AG10803 (cell line): ENCODE results near the gene SRPK1.
"Not testable (repeated sequence)": the region's sequence is repeated elsewhere in the genome, so short reads cannot be mapped to it uniquely, and the experiment has no call there.

Experiments used
- DNase-seq: peaks from one replicate; pipeline ENCODE4 v3.0.0; 2010; ENCODE audit warnings: low read depth
- H3K4me3 ChIP-seq: 2 replicates; pipeline ENCODE4 v1.5.1; 2011; ENCODE audit warnings: mild to moderate bottlenecking, low read length, control low read depth
- TF ChIP-seq, protein P1 (sequence below): conservative IDR thresholded peaks from 2 replicates; pipeline ENCODE4 v1.5.1; 2011; ENCODE audit warnings: mild to moderate bottlenecking, low read length, control low read depth, inconsistent platforms

SRPK1 gene

GRCh38 chr6:35919827-35920751 lies 809 bp downstream of the SRPK1 start:
- peak; percentile 40 for DNase-seq
- TF ChIP-seq, protein P1, sequence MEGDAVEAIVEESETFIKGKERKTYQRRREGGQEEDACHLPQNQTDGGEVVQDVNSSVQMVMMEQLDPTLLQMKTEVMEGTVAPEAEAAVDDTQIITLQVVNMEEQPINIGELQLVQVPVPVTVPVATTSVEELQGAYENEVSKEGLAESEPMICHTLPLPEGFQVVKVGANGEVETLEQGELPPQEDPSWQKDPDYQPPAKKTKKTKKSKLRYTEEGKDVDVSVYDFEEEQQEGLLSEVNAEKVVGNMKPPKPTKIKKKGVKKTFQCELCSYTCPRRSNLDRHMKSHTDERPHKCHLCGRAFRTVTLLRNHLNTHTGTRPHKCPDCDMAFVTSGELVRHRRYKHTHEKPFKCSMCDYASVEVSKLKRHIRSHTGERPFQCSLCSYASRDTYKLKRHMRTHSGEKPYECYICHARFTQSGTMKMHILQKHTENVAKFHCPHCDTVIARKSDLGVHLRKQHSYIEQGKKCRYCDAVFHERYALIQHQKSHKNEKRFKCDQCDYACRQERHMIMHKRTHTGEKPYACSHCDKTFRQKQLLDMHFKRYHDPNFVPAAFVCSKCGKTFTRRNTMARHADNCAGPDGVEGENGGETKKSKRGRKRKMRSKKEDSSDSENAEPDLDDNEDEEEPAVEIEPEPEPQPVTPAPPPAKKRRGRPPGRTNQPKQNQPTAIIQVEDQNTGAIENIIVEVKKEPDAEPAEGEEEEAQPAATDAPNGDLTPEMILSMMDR = no peak
- peak overlapping the region; percentile 68 for H3K4me3 ChIP-seq

- DNase-seq = peak; percentile 12
- H3K4me3 ChIP-seq = peak overlapping the region; percentile 68
- TF ChIP-seq, protein P1 = no peak
These were observed 1.6 kb downstream of the SRPK1 start for GRCh38 chr6:35919085-35919826.

GRCh38 chr6:35916893-35917292 lies 4.0 kb downstream of the SRPK1 start:
- not testable (repeated sequence) for H3K4me3 ChIP-seq, DNase-seq

DNA sequence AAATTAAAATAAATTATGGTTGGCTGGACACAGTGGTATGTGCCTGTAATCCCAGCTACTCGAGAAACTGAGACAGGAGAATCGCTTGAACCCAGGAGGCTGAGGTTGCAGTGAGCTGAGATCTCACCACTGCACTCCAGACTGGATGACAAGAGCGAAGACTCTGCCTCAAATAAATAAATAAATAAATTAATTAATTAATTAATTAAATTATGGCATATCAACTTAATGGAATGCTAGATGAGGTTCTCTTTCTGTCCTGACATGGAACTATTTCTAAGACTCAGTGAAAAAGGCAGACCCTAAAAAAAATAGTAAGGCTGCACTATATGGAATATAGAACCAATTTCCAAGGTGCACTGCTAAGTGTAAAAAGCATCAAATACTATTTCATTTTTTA lies 4.8 kb downstream of the SRPK1 start:
- no peak for DNase-seq
- TF ChIP-seq, protein P1 = no peak
- no peak overlapping the region for H3K4me3 ChIP-seq

DNA sequence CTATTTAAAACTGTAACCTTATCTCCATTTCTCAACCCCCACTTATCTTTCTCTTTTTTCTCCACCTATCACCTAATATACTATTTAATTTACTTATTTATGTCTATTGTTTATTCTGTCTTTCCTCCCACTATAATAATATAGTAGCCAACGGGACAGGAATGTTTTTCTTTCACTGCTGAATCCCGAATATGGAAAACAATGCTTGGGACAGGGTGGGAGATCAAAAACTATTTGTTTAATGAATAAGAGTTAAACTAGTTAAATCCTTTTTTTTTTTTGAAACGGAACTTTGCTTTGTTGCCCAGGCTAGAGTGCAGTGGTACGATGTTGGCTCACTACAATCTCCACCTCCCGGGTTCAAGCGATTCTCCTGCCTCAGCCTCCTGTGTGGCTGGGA lies 6.4 kb downstream of the SRPK1 start:
- no peak overlapping the region for H3K4me3 ChIP-seq
- TF ChIP-seq, protein P1 = no peak
- DNase-seq = no peak

- H3K4me3 ChIP-seq = no peak overlapping the region
- peak; percentile 12 for DNase-seq
- TF ChIP-seq, protein P1 = no peak
These were observed 8.8 kb downstream of the SRPK1 start for GRCh38 chr6:35911871-35912653.

DNA sequence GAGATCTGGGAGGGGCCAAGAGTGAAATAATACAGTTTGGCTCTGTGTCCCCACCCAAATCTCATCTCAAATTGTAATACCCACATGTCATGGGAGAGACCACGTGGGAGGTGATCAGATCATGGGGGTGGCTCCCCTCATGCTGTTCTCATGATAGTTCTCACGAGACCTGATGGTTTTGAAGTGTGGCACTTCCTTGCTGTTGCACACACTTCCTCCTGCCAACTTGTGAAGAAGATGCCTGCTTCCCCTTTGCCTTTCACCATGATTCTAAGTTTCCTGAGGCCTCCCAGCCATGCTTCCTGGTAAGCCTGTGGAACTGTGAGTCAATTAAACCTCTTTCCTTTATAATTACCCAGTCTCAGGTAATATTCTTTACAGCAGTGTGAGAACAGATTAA lies 11.3 kb downstream of the SRPK1 start:
- not testable (repeated sequence) for DNase-seq, H3K4me3 ChIP-seq

DNA sequence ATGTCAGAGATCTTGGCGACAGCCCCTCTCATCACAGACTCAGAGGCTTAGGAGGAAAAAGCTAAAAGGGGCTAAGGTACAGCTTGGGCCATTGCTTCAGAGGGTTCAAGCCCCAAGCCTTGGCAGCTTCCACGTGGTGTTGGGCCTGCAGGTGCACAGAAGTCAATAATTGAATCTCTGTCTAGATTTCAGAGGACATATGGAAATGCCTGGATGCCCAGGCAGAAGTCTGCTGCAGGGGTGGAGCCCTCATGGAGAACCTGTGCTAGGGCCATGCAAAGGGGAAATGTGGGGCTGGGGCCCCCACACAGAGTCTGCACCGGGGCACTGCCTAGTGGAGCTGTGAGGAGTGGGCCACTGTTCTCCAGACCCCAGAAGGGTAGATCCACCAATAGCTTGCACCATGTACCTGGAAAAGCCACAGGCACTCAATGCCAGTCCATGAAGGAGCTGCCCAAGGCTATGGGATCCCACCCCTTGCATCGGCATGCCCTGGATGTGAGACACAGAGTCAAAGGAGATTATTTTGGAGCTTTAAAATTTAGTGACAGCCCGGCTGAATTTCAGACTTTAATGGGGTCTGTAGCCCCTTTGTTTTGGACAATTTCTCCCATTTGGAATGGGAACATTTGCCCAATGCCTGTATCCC lies 12.0 kb downstream of the SRPK1 start:
- H3K4me3 ChIP-seq, DNase-seq: not testable (repeated sequence)
